RWPE2 (cell line): Measurements from ENCODE around the gene RPL39.
"Not testable (repeated sequence)": the region's sequence is repeated elsewhere in the genome, so short reads cannot be mapped to it uniquely, and the experiment has no call there.

Source experiments
- ATAC-seq: fragments of 200-7000 bp; cut with Tn5 transposase; 3 replicates; pipeline ENCODE4 v1.9.1; 2021; ENCODE audit warnings: low read depth
- DNase-seq: peaks from one replicate; pipeline ENCODE4 v3.0.0-alpha.2; 2020; ENCODE audit warnings: low spot score
- H3K27ac ChIP-seq: fragments of 450-650 bp; 2 replicates; pipeline ENCODE4 v1.5.1; 2017; ENCODE audit warnings: mild to moderate bottlenecking; ENCODE audit not compliant: poor library complexity, severe bottlenecking
- H3K27me3 ChIP-seq: fragments of 250-450 bp; sonication (Bioruptor Pico); 2 replicates; pipeline ENCODE4 v1.5.1; 2021; ENCODE audit warnings: mild to moderate bottlenecking, moderate library complexity; ENCODE audit not compliant: insufficient read depth, poor library complexity, severe bottlenecking
- H3K36me3 ChIP-seq: fragments of 250-450 bp; sonication (Bioruptor Pico); 2 replicates; pipeline ENCODE4 v1.5.1; 2020; ENCODE audit warnings: low read depth, mild to moderate bottlenecking, moderate library complexity
- H3K4me1 ChIP-seq: fragments of 250-450 bp; sonication (Bioruptor Pico); 2 replicates; pipeline ENCODE4 v1.5.1; 2021; ENCODE audit warnings: mild to moderate bottlenecking, moderate library complexity; ENCODE audit not compliant: insufficient read depth, poor library complexity, severe bottlenecking
- H3K4me3 ChIP-seq: fragments of 250-450 bp; sonication (Bioruptor Pico); 2 replicates; pipeline ENCODE4 v1.5.1; 2021; ENCODE audit warnings: mild to moderate bottlenecking, moderate library complexity; ENCODE audit not compliant: severe bottlenecking
- H3K9me3 ChIP-seq: fragments of 250-450 bp; sonication (Bioruptor Pico); 2 replicates; pipeline ENCODE4 v1.5.1; 2021; ENCODE audit warnings: mild to moderate bottlenecking, moderate library complexity; ENCODE audit not compliant: severe bottlenecking
- CTCF ChIP-seq: fragments of 450-650 bp; IDR thresholded peaks from one replicate; pipeline ENCODE4 v1.5.1; 2017; ENCODE audit warnings: mild to moderate bottlenecking, moderate library complexity; ENCODE audit not compliant: poor library complexity, severe bottlenecking

Gene RPL39

GRCh38 chrX:119791437-119792231, at the start of gene RPL39:
Gene RPL39 (minus strand): TSS chrX:119791630. CDS start chrX:119791576, 54 bp downstream.
- peak within 1 kb of the TSS; percentile 87 for H3K27ac ChIP-seq
- no peaks in the 10 kb centered on the region for H3K27me3 ChIP-seq
- ATAC-seq (peak; percentile 93), DNase-seq (peak; percentile 78)
- peaks cover 41% of the 10 kb centered on the region for H3K36me3 ChIP-seq
- no peak for TF ChIP-seq CTCF
- H3K9me3 ChIP-seq, result no peaks in the 10 kb centered on the region
- H3K4me1 ChIP-seq, result peaks cover 7% of the 10 kb centered on the region
- H3K4me3 ChIP-seq, result peak within 1 kb of the TSS; percentile 96

- H3K4me3 ChIP-seq, result no peak overlapping the region
- H3K4me1 ChIP-seq, result no peaks in the 10 kb centered on the region
- H3K27ac ChIP-seq, result no peak overlapping the region
- ATAC-seq (no peak), DNase-seq (no peak)
- H3K36me3 ChIP-seq, result peaks cover 8% of the 10 kb centered on the region; the same call in 1 of the 2 replicates
- no peaks in the 10 kb centered on the region for H3K27me3 ChIP-seq
- no peaks in the 10 kb centered on the region for H3K9me3 ChIP-seq
- TF ChIP-seq CTCF, result no peak
Observed at GRCh38 chrX:119833905-119834304, 42.5 kb upstream of the RPL39 start.

- DNase-seq (no peak), ATAC-seq (no peak)
- TF ChIP-seq CTCF, result no peak
Observed at GRCh38 chrX:119828446-119828845, 37.0 kb upstream of the RPL39 start.

GRCh38 chrX:119826399-119826959, 35.0 kb upstream of the RPL39 start:
- Histone ChIP-seq H3K4me3 (no peak overlapping the region), H3K9me3 (no peaks in the 10 kb centered on the region), H3K4me1 (no peaks in the 10 kb centered on the region), H3K27ac (no peak overlapping the region), H3K27me3 (no peaks in the 10 kb centered on the region), H3K36me3 (no peaks in the 10 kb centered on the region)
- DNase-seq (no peak), ATAC-seq (no peak)
- no peak for TF ChIP-seq CTCF

More at GRCh38 chrX:119828446-119828845, 37.0 kb upstream of the RPL39 start:
- H3K36me3 ChIP-seq, result no peaks in the 10 kb centered on the region
- no peaks in the 10 kb centered on the region for H3K4me1 ChIP-seq
- H3K27me3 ChIP-seq, result no peaks in the 10 kb centered on the region
- H3K9me3 ChIP-seq, result no peaks in the 10 kb centered on the region
- no peak overlapping the region for H3K4me3 ChIP-seq
- no peak overlapping the region for H3K27ac ChIP-seq

GRCh38 chrX:119824221-119824620, 32.8 kb upstream of the RPL39 start:
- H3K4me1 ChIP-seq, H3K36me3 ChIP-seq, H3K27me3 ChIP-seq, H3K9me3 ChIP-seq, H3K4me3 ChIP-seq, ATAC-seq, DNase-seq, H3K27ac ChIP-seq: not testable (repeated sequence)

- not testable (repeated sequence) for ATAC-seq, H3K9me3 ChIP-seq, H3K27ac ChIP-seq, H3K4me3 ChIP-seq, H3K36me3 ChIP-seq, DNase-seq, H3K4me1 ChIP-seq, H3K27me3 ChIP-seq
Observed at GRCh38 chrX:119821703-119822102, 30.3 kb upstream of the RPL39 start.
